B cell (primary cell): ENCODE data around the gene TRMT112. TPM values are rescaled to one million over a fixed set of nuclear protein-coding genes. Genes with fewer than 3 reads are reported as not detected.

Experiments used
- ATAC-seq: fragments of 200-7000 bp; cut with Tn5 transposase; one replicate; pipeline ENCODE4 v1.10.0; 2021; ENCODE audit warnings: low read depth, mild to moderate bottlenecking, moderate number of reproducible peaks, moderate library complexity
- CTCF ChIA-PET: fragments of 350-600 bp; sonication (Branson Sonifier 250); formaldehyde crosslinking; loops from one replicate; lab custom pipeline; 2021; ENCODE audit warnings: antibody characterized with exemption, inconsistent platforms; lab: Charles Lee
- POLR2A ChIA-PET: fragments of 350-600 bp; sonication (Branson Sonifier 250); formaldehyde crosslinking; loops from one replicate; lab custom pipeline; 2021; ENCODE audit warnings: antibody characterized with exemption; lab: Charles Lee
- DNase-seq: peaks from one replicate; pipeline ENCODE4 v3.0.0; 2013
- H2AFZ ChIP-seq: 2 replicates; pipeline ENCODE4 v1.6.1; 2012; ENCODE audit warnings: mild to moderate bottlenecking, low read depth, low read length; ENCODE audit not compliant: insufficient read depth, poor library complexity, severe bottlenecking
- H3K27ac ChIP-seq, 2 donors: 1 replicate in 1 of 2; 2 replicates in 1 of 2; pipeline ENCODE4 v1.5.1; 2012 to 2013; ENCODE audit warnings: low read length in 2 of 2, mild to moderate bottlenecking in 2 of 2, moderate library complexity in 1 of 2
- H3K27me3 ChIP-seq, 4 experiments: fragments of 200-600 bp in 1 of 4; sonication (generic) in 1 of 4; replicated peaks in 1 of 4; 1 replicate in 2 of 4; 2 replicates in 2 of 4; pipeline versions ENCODE4 v1.6.1 to v1.7.0; 2013 to 2016; ENCODE audit warnings: low read length in 3 of 4, mild to moderate bottlenecking in 2 of 4, mixed read lengths in 1 of 4, moderate library complexity in 1 of 4; ENCODE audit not compliant: insufficient read depth in 4 of 4, control insufficient read depth in 3 of 4; ENCODE audit errors: control extremely low read depth in 1 of 4
- H3K36me3 ChIP-seq, 2 experiments: replicated peaks in 1 of 2; 1 replicate in 1 of 2; 2 replicates in 1 of 2; pipeline versions ENCODE4 v1.6.1 to v1.7.1; 2013; ENCODE audit warnings: low read length in 1 of 2; ENCODE audit not compliant: insufficient read depth in 2 of 2, control insufficient read depth in 1 of 2; ENCODE audit errors: control extremely low read depth in 1 of 2, extremely low read depth in 1 of 2
- H3K4me1 ChIP-seq, 2 donors: fragments of 200-600 bp in 1 of 2; sonication (generic) in 1 of 2; 1 replicate in 1 of 2; 2 replicates in 1 of 2; pipeline versions ENCODE4 v1.5.1 to v1.6.1; 2013 to 2017; ENCODE audit warnings: low read length in 2 of 2; ENCODE audit not compliant: control insufficient read depth in 2 of 2, insufficient read depth in 2 of 2
- H3K4me2 ChIP-seq: replicated peaks from 2 replicates; pipeline ENCODE3; 2012; ENCODE audit warnings: mild to moderate bottlenecking, low read depth, low read length; ENCODE audit not compliant: poor library complexity, severe bottlenecking
- H3K4me3 ChIP-seq, 5 experiments: fragments of 200-600 bp in 1 of 5; sonication (generic) in 1 of 5; 1 replicate in 3 of 5; 2 replicates in 2 of 5; pipeline versions ENCODE4 v1.5.1 to v1.7.0; 2011 to 2016; ENCODE audit warnings: low read length in 4 of 5, mild to moderate bottlenecking in 4 of 5, low read depth in 2 of 5, control low read depth in 1 of 5, moderate library complexity in 1 of 5; ENCODE audit not compliant: insufficient read depth in 1 of 5; ENCODE audit errors: control extremely low read depth in 1 of 5, extremely low read depth in 1 of 5
- H3K79me2 ChIP-seq: fragments of 200-600 bp; sonication (generic); one replicate; pipeline ENCODE4 v1.6.0; 2016; ENCODE audit warnings: low read length; ENCODE audit not compliant: control insufficient read depth, insufficient read depth
- H3K9ac ChIP-seq: fragments of 200-600 bp; sonication (generic); 2 replicates; pipeline ENCODE4 v1.6.1; 2017; ENCODE audit warnings: mild to moderate bottlenecking, low read length, moderate library complexity
- H3K9me3 ChIP-seq, 3 donors: one replicate each; pipeline versions ENCODE4 v1.6.1 to v1.7.1; 2013; ENCODE audit warnings: low read length in 2 of 3; ENCODE audit not compliant: control insufficient read depth in 2 of 3, insufficient read depth in 1 of 3; ENCODE audit errors: control extremely low read depth in 1 of 3
- H4K20me1 ChIP-seq: 2 replicates; pipeline ENCODE4 v1.6.0; 2012; ENCODE audit warnings: mild to moderate bottlenecking, low read length; ENCODE audit not compliant: insufficient read depth, control insufficient read depth, poor library complexity, severe bottlenecking
- H3K27ac Mint-ChIP-seq: one replicate; pipeline ENCODE4 v1.8.0; 2021; ENCODE audit warnings: mixed read lengths
- H3K27me3 Mint-ChIP-seq: one replicate; pipeline ENCODE4 v1.8.0; 2021; ENCODE audit warnings: mixed read lengths
- H3K4me1 Mint-ChIP-seq: one replicate; pipeline ENCODE4 v1.8.0; 2021; ENCODE audit warnings: mixed read lengths
- H3K4me3 Mint-ChIP-seq: one replicate; pipeline ENCODE4 v1.8.0; 2021; ENCODE audit warnings: mixed read lengths
- H3K9me3 Mint-ChIP-seq: one replicate; pipeline ENCODE4 v1.8.0; 2022; ENCODE audit warnings: mixed read lengths; ENCODE audit not compliant: insufficient read depth
- CTCF ChIP-seq: fragments of 200-600 bp; IDR thresholded peaks from one replicate; pipeline ENCODE4 v1.8.0; 2022; ENCODE audit warnings: antibody characterized with exemption, mild to moderate bottlenecking
- EZH2 ChIP-seq: IDR thresholded peaks from 2 replicates; pipeline ENCODE4 v1.6.1; 2012; ENCODE audit warnings: borderline replicate concordance, low read depth, mild to moderate bottlenecking, moderate library complexity, low read length; ENCODE audit not compliant: insufficient read depth, poor library complexity, severe bottlenecking
- WGBS: methylation state at CpG from one replicate; pipeline ENCODE4 v1.1.5; 2013; ENCODE audit warnings: missing lambda C conversion rate; ENCODE audit not compliant: insufficient coverage; 5-methylcytosine and 5-hydroxymethylcytosine counted together
- intact Hi-C: fragments of 100-400 bp; cut with micrococcal nuclease; formaldehyde crosslinking; loops from one replicate; pipeline ENCODE4 v1.10.0; 2022
- polyA plus RNA-seq: library from polyadenylated mRNA; depleted of rRNA; stranded (reverse); fragments of >200 nt; gene quantifications from 2 replicates; pipeline ENCODE4 v1.2.3, GENCODE V29; 2012
- total RNA-seq, 2 donors: library from RNA; stranded (reverse); fragments of 120-200 nt in 1 of 2; gene quantifications; 1 replicate in 1 of 2; 2 replicates in 1 of 2; pipeline versions ENCODE4 v1.2.3 to v1.2.4, GENCODE V29; 2013 to 2022

TRMT112 gene
- total and polyA plus RNA-seq, 2 donors (not counting 1 experiment from before 2014, with no cell fraction given) = 133 to 231 TPM

- Histone ChIP-seq H3K4me2 (no peak overlapping the region), H3K9me3 (no peaks in the 10 kb centered on the region), H3K4me3 (no peak overlapping the region), H3K27ac (no peak overlapping the region), H3K79me2 (peaks cover 11% of the 10 kb centered on the region), H4K20me1 (peaks cover 30% of the 10 kb centered on the region), H3K36me3 (peaks cover 2 to 26% of the 10 kb centered on the region in 2 experiments), H3K4me1 (peaks cover 11 to 30% of the 10 kb centered on the region in 2 donors), H3K9ac (no peak overlapping the region), H3K27me3 (no peaks in the 10 kb centered on the region), H2AFZ (no peak overlapping the region)
- no peak for DNase-seq
- 96% methylated on average over 12 of the region's 20 CpGs for WGBS
- CTCF ChIA-PET = interaction anchor here (1.1 to 10.2 kb wide), 10 partner anchors 9 to 1691 kb away, joined by 3 to 188 read pairs (median 12); partner anchors contain the start of genes CCDC88B, ESRRA, PRDX5 and TRMT112
- intact Hi-C loops = no loop called here
- H3K27ac Mint-ChIP-seq = no peak overlapping the region
- no peak overlapping the region for H3K4me3 Mint-ChIP-seq
- no peak for ATAC-seq
- POLR2A ChIA-PET = interaction anchor here (0.5 to 2.8 kb wide), 3 partner anchors 37 to 1736 kb away, joined by 5 to 16 read pairs (median 6); partner anchors contain the start of genes PRDX5 and TRMT112
- no peaks in the 10 kb centered on the region for H3K9me3 Mint-ChIP-seq
- peaks cover 18% of the 10 kb centered on the region for H3K4me1 Mint-ChIP-seq
- TF ChIP-seq CTCF (no peak), EZH2 (no peak)
- H3K27me3 Mint-ChIP-seq = no peaks in the 10 kb centered on the region
Observed at GRCh38 chr11:64353715-64354506, 36.6 kb upstream of the TRMT112 start.
